MM.1S (cell line): Measurements from ENCODE around the gene ALDH3A1.

Experiments used
- CTCF ChIP-seq: fragments of 300-600 bp; sonication (generic); IDR thresholded peaks from 2 replicates; pipeline ENCODE4 v1.5.1; 2016; ENCODE audit warnings: antibody characterized with exemption, low read length, mixed read lengths
- EZH2 ChIP-seq: fragments of 300-600 bp; sonication (generic); optimal IDR thresholded peaks from 2 replicates; pipeline ENCODE3; 2017; ENCODE audit warnings: low read depth, mild to moderate bottlenecking, antibody characterized with exemption, low read length, mixed read lengths
- EZH2phosphoT487 ChIP-seq: fragments of 300-600 bp; sonication (generic); IDR thresholded peaks from 2 replicates; pipeline ENCODE4 v1.6.1; 2018; ENCODE audit warnings: antibody characterized with exemption, low read length

GRCh38 chr17:19706791-19707727 lies 41.0 kb downstream of the ALDH3A1 start:
- no peak for TF ChIP-seq CTCF
- no peak for TF ChIP-seq EZH2
- TF ChIP-seq EZH2phosphoT487 = no peak
